Prostate gland (tissue), 2 donors: Measurements from ENCODE around the gene PNPT1. TPM values are rescaled to one million over a fixed set of nuclear protein-coding genes. Genes with fewer than 3 reads are reported as not detected.

Source experiments
- DNase-seq: peaks from one replicate; pipeline ENCODE4 v3.0.0-alpha.2; 2019; ENCODE audit warnings: low spot score
- H3K27ac ChIP-seq, 2 donors: fragments of 200-600 bp; sonication (generic); 2 replicates each; pipeline ENCODE4 v1.5.1; 2017 to 2019
- H3K27me3 ChIP-seq: fragments of 200-600 bp; sonication (generic); replicated peaks from 2 replicates; pipeline ENCODE4 v1.5.1; 2019; ENCODE audit not compliant: insufficient read depth
- H3K36me3 ChIP-seq, 2 donors: fragments of 200-600 bp; sonication (generic); 1 replicate in 1 of 2; 2 replicates in 1 of 2; pipeline versions ENCODE4 v1.5.1 to v1.8.1; 2017 to 2019
- H3K4me1 ChIP-seq: fragments of 200-600 bp; sonication (generic); replicated peaks from 2 replicates; pipeline ENCODE4 v1.5.1; 2019
- H3K4me3 ChIP-seq, 2 donors: fragments of 200-600 bp; sonication (generic); 2 replicates each; pipeline ENCODE4 v1.5.1; 2017 to 2019
- H3K9me3 ChIP-seq: fragments of 200-600 bp; sonication (generic); 2 replicates; pipeline ENCODE4 v1.5.1; 2017
- CTCF ChIP-seq, 4 experiments: fragments of 200-600 bp in 2 of 4; fragments of 450-650 bp in 2 of 4; sonication (generic) in 2 of 4; IDR thresholded peaks; 1 replicate in 3 of 4; 2 replicates in 1 of 4; pipeline ENCODE4 v1.5.1; 2016 to 2019; ENCODE audit warnings: antibody characterized with exemption in 4 of 4, mild to moderate bottlenecking in 2 of 4, moderate library complexity in 2 of 4
- POLR2A ChIP-seq: fragments of 450-650 bp; IDR thresholded peaks from one replicate; pipeline ENCODE4 v1.6.1; 2016; ENCODE audit warnings: antibody characterized with exemption, mild to moderate bottlenecking
- POLR2AphosphoS5 ChIP-seq: sonication (generic); formaldehyde crosslinking; IDR thresholded peaks from one replicate; pipeline ENCODE4 v1.6.1; 2017; ENCODE audit warnings: antibody characterized with exemption
- WGBS: methylation state at CpG from one replicate; pipeline ENCODE4 v1.1.5; 2018; 5-methylcytosine and 5-hydroxymethylcytosine counted together
- intact Hi-C: fragments of 100-400 bp; cut with DNase I; formaldehyde crosslinking; loops from one replicate; pipeline ENCODE4 v1.14.2; 2022
- total RNA-seq, 2 donors: library from RNA; depleted of rRNA; stranded (reverse); fragments of >200 nt; gene quantifications; one replicate each; pipeline ENCODE4 v1.1.0, GENCODE V29; 2016

Gene PNPT1
- total RNA-seq, 2 donors from 2014 or later = 11.8 to 38.3 TPM

- H3K4me1 ChIP-seq = no peaks in the 10 kb centered on the region
- H3K9me3 ChIP-seq = no peaks in the 10 kb centered on the region
- no peak overlapping the region for H3K4me3 ChIP-seq
- WGBS = 61% methylated on average over 1 of the region's 1 CpG
- H3K27ac ChIP-seq = no peak overlapping the region
- DNase-seq = no peak
- no peaks in the 10 kb centered on the region for H3K36me3 ChIP-seq
- intact Hi-C loops = no loop called here
- TF ChIP-seq POLR2A (no peak), CTCF (IDR thresholded peaks at IDR 0.05) (no peak)
- H3K27me3 ChIP-seq = no peaks in the 10 kb centered on the region
These were observed 65.7 kb downstream of the PNPT1 start for GRCh38 chr2:55627915-55628314.

- TF ChIP-seq CTCF (IDR thresholded peaks at IDR 0.05) = no peak
- no peak for TF ChIP-seq POLR2AphosphoS5
- no peak for TF ChIP-seq POLR2A
- Histone ChIP-seq H3K27ac (no peak overlapping the region), H3K4me1 (peaks cover 3% of the 10 kb centered on the region), H3K27me3 (no peaks in the 10 kb centered on the region), H3K9me3 (no peaks in the 10 kb centered on the region), H3K4me3 (no peak overlapping the region), H3K36me3 (no peaks in the 10 kb centered on the region)
- no peak for DNase-seq
- intact Hi-C loops = no loop called here
- WGBS = 86% methylated on average over 7 of the region's 7 CpGs
These were observed 71.8 kb downstream of the PNPT1 start for GRCh38 chr2:55621802-55622201.

- no peak for DNase-seq
- H3K27ac ChIP-seq = no peak overlapping the region
- 84% methylated on average over 3 of the region's 3 CpGs for WGBS
- no peaks in the 10 kb centered on the region for H3K36me3 ChIP-seq
- intact Hi-C loops = no loop called here
- TF ChIP-seq POLR2A (no peak), CTCF (IDR thresholded peaks at IDR 0.05) (no peak), POLR2AphosphoS5 (no peak)
- peaks cover 3% of the 10 kb centered on the region for H3K4me1 ChIP-seq
- H3K27me3 ChIP-seq = no peaks in the 10 kb centered on the region
- H3K9me3 ChIP-seq = no peaks in the 10 kb centered on the region
- H3K4me3 ChIP-seq = no peak overlapping the region
These were observed 73.4 kb downstream of the PNPT1 start for GRCh38 chr2:55620123-55620779.

- Histone ChIP-seq H3K9me3 (no peaks in the 10 kb centered on the region), H3K27me3 (no peaks in the 10 kb centered on the region), H3K36me3 (no peaks in the 10 kb centered on the region), H3K27ac (peak overlapping the region; percentile 80 to 96), H3K4me3 (peak overlapping the region; percentile 94 to 96), H3K4me1 (peaks cover 3% of the 10 kb centered on the region)
- 0% methylated on average over 32 of the region's 32 CpGs for WGBS
- intact Hi-C loops = loop anchor here (5.0 kb wide), 2 partner anchors 96 to 201 kb away; partner anchors contain the start of gene CCDC88A
- no peak for TF ChIP-seq POLR2A
- peak in 1 of 4 experiments; percentile 12 for TF ChIP-seq CTCF (IDR thresholded peaks at IDR 0.05)
- TF ChIP-seq POLR2AphosphoS5 = peak; percentile 52
- peak; percentile 40 for DNase-seq
These were observed 75.2 kb downstream of the PNPT1 start for GRCh38 chr2:55618275-55619055.

GRCh38 chr2:55618025-55618274, 75.7 kb downstream of the PNPT1 start:
- H3K27me3 ChIP-seq = no peaks in the 10 kb centered on the region
- H3K4me3 ChIP-seq = peak overlapping the region; percentile 94 to 96
- no peak for TF ChIP-seq CTCF (IDR thresholded peaks at IDR 0.05)
- no peak for TF ChIP-seq POLR2AphosphoS5
- no peak for TF ChIP-seq POLR2A
- intact Hi-C loops = loop anchor here (5.0 kb wide), 2 partner anchors 96 to 201 kb away; partner anchors contain the start of gene CCDC88A
- no peaks in the 10 kb centered on the region for H3K9me3 ChIP-seq
- H3K27ac ChIP-seq = peak overlapping the region; percentile 80 to 96
- 0% methylated on average over 10 of the region's 10 CpGs for WGBS
- H3K36me3 ChIP-seq = no peaks in the 10 kb centered on the region
- no peak for DNase-seq
- H3K4me1 ChIP-seq = peaks cover 3% of the 10 kb centered on the region
